ENCODE data around the gene AFAP1. TPM values are rescaled to one million over a fixed set of nuclear protein-coding genes. Genes with fewer than 3 reads are reported as not detected.

AFAP1 gene
- total and polyA plus RNA-seq, 2 donors (not counting 1 experiment from before 2014, with no cell fraction given): 0.03 to 0.44 TPM

GRCh38 chr4:7912826-7913225 is 26.8 kb downstream of the AFAP1 start:
- H3K4me1 Mint-ChIP-seq: no peaks in the 10 kb centered on the region
- H3K27me3 Mint-ChIP-seq: peaks cover 41% of the 10 kb centered on the region
- no peak overlapping the region for H3K4me3 Mint-ChIP-seq
- no peaks in the 10 kb centered on the region for H3K9me3 Mint-ChIP-seq (ENCODE audit: insufficient read depth)
- Histone ChIP-seq H3K36me3 (replicated peaks in 1 of 2; ENCODE audit: control extremely low read depth in 1 of 2, control insufficient read depth in 1 of 2, extremely low read depth in 1 of 2, insufficient read depth in 2 of 2, low read length in 1 of 2) (no peaks in the 10 kb centered on the region), H2AFZ (ENCODE audit: insufficient read depth, low read depth, low read length, poor library complexity, severe bottlenecking) (no peak overlapping the region), H3K9me3 (ENCODE audit: control extremely low read depth in 1 of 3, control insufficient read depth in 2 of 3, insufficient read depth in 1 of 3, low read length in 2 of 3) (peaks cover 0 to 4% (median 0%) of the 10 kb centered on the region in 3 donors), H3K27me3 (replicated peaks in 1 of 4; ENCODE audit: control extremely low read depth in 1 of 4, control insufficient read depth in 3 of 4, insufficient read depth in 4 of 4, low read length in 3 of 4) (peaks cover 0 to 2% (median 0%) of the 10 kb centered on the region in 4 experiments), H3K4me3 (ENCODE audit: control extremely low read depth in 1 of 5, extremely low read depth in 1 of 5, insufficient read depth in 1 of 5, low read depth in 2 of 5, low read length in 4 of 5) (no peak overlapping the region), H3K27ac (ENCODE audit: low read length in 2 of 2) (no peak overlapping the region), H3K9ac (ENCODE audit: low read length) (no peak overlapping the region), H3K4me2 (replicated peaks; ENCODE audit: low read depth, low read length, poor library complexity, severe bottlenecking) (no peak overlapping the region), H3K4me1 (ENCODE audit: control insufficient read depth in 2 of 2, insufficient read depth in 2 of 2, low read length in 2 of 2) (no peaks in the 10 kb centered on the region), H3K79me2 (ENCODE audit: control insufficient read depth, insufficient read depth, low read length) (no peaks in the 10 kb centered on the region), H4K20me1 (ENCODE audit: control insufficient read depth, insufficient read depth, low read length, poor library complexity, severe bottlenecking) (no peaks in the 10 kb centered on the region)
- ATAC-seq (ENCODE audit: low read depth): no peak
- DNase-seq: no peak
- intact Hi-C loops (cut with micrococcal nuclease): no loop called here
- ChIA-PET POLR2A (no interaction called here), CTCF (no interaction called here)
- WGBS (ENCODE audit: insufficient coverage): no CpG with 5 or more reads among the region's 1 CpG
- TF ChIP-seq EZH2 (IDR thresholded peaks at IDR 0.05; ENCODE audit: borderline replicate concordance, insufficient read depth, low read depth, low read length, poor library complexity, severe bottlenecking) (no peak), CTCF (IDR thresholded peaks at IDR 0.05) (no peak)
- no peak overlapping the region for H3K27ac Mint-ChIP-seq

GRCh38 chr4:7910952-7911578 is 28.6 kb downstream of the AFAP1 start:
- ChIA-PET CTCF (no interaction called here), POLR2A (no interaction called here)
- H4K20me1 ChIP-seq (ENCODE audit: control insufficient read depth, insufficient read depth, low read length, poor library complexity, severe bottlenecking): no peaks in the 10 kb centered on the region
- no peak overlapping the region for H3K27ac Mint-ChIP-seq
- no peak overlapping the region for H3K27ac ChIP-seq (ENCODE audit: low read length in 2 of 2)
- no peaks in the 10 kb centered on the region for H3K36me3 ChIP-seq (replicated peaks in 1 of 2; ENCODE audit: control extremely low read depth in 1 of 2, control insufficient read depth in 1 of 2, extremely low read depth in 1 of 2, insufficient read depth in 2 of 2, low read length in 1 of 2)
- 72% methylated on average over 9 of the region's 16 CpGs for WGBS (ENCODE audit: insufficient coverage)
- H3K9ac ChIP-seq (ENCODE audit: low read length): no peak overlapping the region
- peaks cover 35% of the 10 kb centered on the region for H3K27me3 Mint-ChIP-seq
- no peak overlapping the region for H3K4me3 Mint-ChIP-seq
- TF ChIP-seq CTCF (IDR thresholded peaks at IDR 0.05): no peak
- no peak for TF ChIP-seq EZH2 (IDR thresholded peaks at IDR 0.05; ENCODE audit: borderline replicate concordance, insufficient read depth, low read depth, low read length, poor library complexity, severe bottlenecking)
- no peaks in the 10 kb centered on the region for H3K79me2 ChIP-seq (ENCODE audit: control insufficient read depth, insufficient read depth, low read length)
- H2AFZ ChIP-seq (ENCODE audit: insufficient read depth, low read depth, low read length, poor library complexity, severe bottlenecking): no peak overlapping the region
- H3K4me3 ChIP-seq (ENCODE audit: control extremely low read depth in 1 of 5, extremely low read depth in 1 of 5, insufficient read depth in 1 of 5, low read depth in 2 of 5, low read length in 4 of 5): no peak overlapping the region
- H3K9me3 ChIP-seq (ENCODE audit: control extremely low read depth in 1 of 3, control insufficient read depth in 2 of 3, insufficient read depth in 1 of 3, low read length in 2 of 3): peaks cover 0 to 4% (median 0%) of the 10 kb centered on the region in 3 donors
- no peaks in the 10 kb centered on the region for H3K4me1 Mint-ChIP-seq
- H3K4me1 ChIP-seq (ENCODE audit: control insufficient read depth in 2 of 2, insufficient read depth in 2 of 2, low read length in 2 of 2): no peaks in the 10 kb centered on the region
- H3K9me3 Mint-ChIP-seq (ENCODE audit: insufficient read depth): no peaks in the 10 kb centered on the region
- ATAC-seq (ENCODE audit: low read depth) (no peak), DNase-seq (no peak)
- intact Hi-C loops (cut with micrococcal nuclease): no loop called here
- H3K4me2 ChIP-seq (replicated peaks; ENCODE audit: low read depth, low read length, poor library complexity, severe bottlenecking): no peak overlapping the region
- peaks cover 0 to 4% (median 0%) of the 10 kb centered on the region in 4 experiments for H3K27me3 ChIP-seq (replicated peaks in 1 of 4; ENCODE audit: control extremely low read depth in 1 of 4, control insufficient read depth in 3 of 4, insufficient read depth in 4 of 4, low read length in 3 of 4)

All from B cell (primary cell).